Measurements from ENCODE around the gene PRKAG2.
"Not testable (repeated sequence)": the region's sequence is repeated elsewhere in the genome, so short reads cannot be mapped to it uniquely, and the experiment has no call there.

Gene PRKAG2

GRCh38 chr7:151761957-151762356, 115.0 kb downstream of the PRKAG2 start:
- no peak for DNase-seq

- DNase-seq: no peak
Measured at GRCh38 chr7:151761231-151761630, 115.7 kb downstream of the PRKAG2 start.

GRCh38 chr7:151759591-151760042, 117.3 kb downstream of the PRKAG2 start:
- peak; percentile 64 to 86 (median 69) for DNase-seq

- no peak for DNase-seq
Measured at GRCh38 chr7:151758622-151759540, 118.0 kb downstream of the PRKAG2 start.

GRCh38 chr7:151757274-151757673, 119.6 kb downstream of the PRKAG2 start:
- DNase-seq: no peak

- no peak for DNase-seq
Measured at GRCh38 chr7:151756866-151757265, 120.0 kb downstream of the PRKAG2 start.

GRCh38 chr7:151756076-151756731, 120.7 kb downstream of the PRKAG2 start:
- no peak for DNase-seq

- DNase-seq: no peak
Measured at GRCh38 chr7:151755131-151755801, 121.6 kb downstream of the PRKAG2 start.

- DNase-seq: no peak
Measured at GRCh38 chr7:151754688-151755130, 122.2 kb downstream of the PRKAG2 start.

- peak in 2 of 3 experiments; percentile 18 to 47 for DNase-seq
Measured at GRCh38 chr7:151754142-151754590, 122.7 kb downstream of the PRKAG2 start.

GRCh38 chr7:151752816-151753595, 123.9 kb downstream of the PRKAG2 start:
- DNase-seq: no peak

GRCh38 chr7:151752037-151752436, 124.9 kb downstream of the PRKAG2 start:
- no peak for DNase-seq

GRCh38 chr7:151748733-151749132, 128.2 kb downstream of the PRKAG2 start:
- no peak for DNase-seq

GRCh38 chr7:151748021-151748420, 128.9 kb downstream of the PRKAG2 start:
- DNase-seq: not testable (repeated sequence)

GRCh38 chr7:151745706-151746105, 131.2 kb downstream of the PRKAG2 start:
- DNase-seq: no peak

GRCh38 chr7:151744656-151745638, 132.0 kb downstream of the PRKAG2 start:
- peak in 2 of 3 experiments; percentile 24 to 28 for DNase-seq

GRCh38 chr7:151744051-151744580, 132.8 kb downstream of the PRKAG2 start:
- no peak for DNase-seq

- DNase-seq: no peak
Measured at GRCh38 chr7:151743481-151743983, 133.4 kb downstream of the PRKAG2 start.

- no peak for DNase-seq
Measured at GRCh38 chr7:151742713-151743480, 134.0 kb downstream of the PRKAG2 start.

GRCh38 chr7:151741585-151741984, 135.3 kb downstream of the PRKAG2 start:
- no peak for DNase-seq
